ENCODE measurements around the gene CNTN1. TPM values are rescaled to one million over a fixed set of nuclear protein-coding genes. Genes with fewer than 3 reads are reported as not detected.

The CNTN1 gene
- total and polyA plus RNA-seq, 2 of the 4 experiments (the other 2 are of a cell fraction) = 0.10 to 0.18 TPM

GRCh38 chr12:40898505-40898904, 206.3 kb downstream of the CNTN1 start:
- no peak overlapping the region for H3K9ac ChIP-seq (ENCODE audit: low read depth, low read length)
- H4K8ac ChIP-seq (ENCODE audit: low read depth in 2 of 2, low read length in 2 of 2) = no peak overlapping the region
- no peaks in the 10 kb centered on the region for H4K20me1 ChIP-seq (ENCODE audit: insufficient read depth, low read length)
- in situ Hi-C loops (cut with MboI; ENCODE audit: low sequenced_read_pairs) (no loop called here), intact Hi-C loops (cut with micrococcal nuclease) (no loop called here), dilution Hi-C loops (cut with HindIII; ENCODE audit: low sequenced_read_pairs, unreplicated experiment) (no loop called here)
- ATAC-seq (ENCODE audit: low read depth) (no peak), DNase-seq (no peak)
- WGBS, 2 experiments (ENCODE audit: extremely low coverage in 2 of 2, insufficient read length in 1 of 2) = no CpG with 5 or more reads among the region's 3 CpGs
- no peak overlapping the region for H3K56ac ChIP-seq (ENCODE audit: extremely low read depth, insufficient read depth, low read length)
- no peak overlapping the region for H3K23ac ChIP-seq (ENCODE audit: low read depth, low read length)
- H3K4me3 ChIP-seq (ENCODE audit: insufficient read depth, low read depth, low read length) = no peak overlapping the region
- H4K91ac ChIP-seq (ENCODE audit: insufficient read depth, low read depth, low read length) = no peak overlapping the region
- no peak overlapping the region for H2BK15ac ChIP-seq (ENCODE audit: low read depth, low read length)
- no peaks in the 10 kb centered on the region for H3K36me3 ChIP-seq (ENCODE audit: control insufficient read depth, insufficient read depth, low read length)
- no peak overlapping the region for H2BK20ac ChIP-seq (ENCODE audit: low read depth, low read length)
- H2AFZ ChIP-seq (replicated peaks; ENCODE audit: low read length, poor library complexity) = no peak overlapping the region
- H3K9me1 ChIP-seq (ENCODE audit: insufficient read depth, low read length) = no peaks in the 10 kb centered on the region
- H3K14ac ChIP-seq (replicated peaks; ENCODE audit: low read depth, low read length) = no peak overlapping the region
- ChIA-PET POLR2A (ENCODE audit: unreplicated experiment) (no interaction called here), CTCF (no interaction called here)
- no peak overlapping the region for H3K27ac ChIP-seq (ENCODE audit: insufficient read depth, low read length)
- BruUV-seq (replicated peaks) = no TSS peak
- no peak overlapping the region for H2BK5ac ChIP-seq (ENCODE audit: low read depth, low read length, poor library complexity, severe bottlenecking)
- H3K4me2 ChIP-seq (ENCODE audit: low read depth, low read length) = no peak overlapping the region
- no peak overlapping the region for H2AK5ac ChIP-seq (ENCODE audit: low read depth, low read length)
- H2BK120ac ChIP-seq (ENCODE audit: low read depth, low read length) = no peak overlapping the region
- no peak overlapping the region for H2AK9ac ChIP-seq (replicated peaks; ENCODE audit: low read depth, low read length, poor library complexity)
- H3K18ac ChIP-seq (ENCODE audit: low read depth, low read length) = no peak overlapping the region
- H3K27me3 ChIP-seq (ENCODE audit: control insufficient read depth, insufficient read depth, low read length) = no peaks in the 10 kb centered on the region
- no peaks in the 10 kb centered on the region for H3K79me1 ChIP-seq (ENCODE audit: low read depth in 1 of 2, low read length in 2 of 2)
- no peak overlapping the region for H3K4ac ChIP-seq (ENCODE audit: low read depth, low read length)
- TF ChIP-seq, protein P1, sequence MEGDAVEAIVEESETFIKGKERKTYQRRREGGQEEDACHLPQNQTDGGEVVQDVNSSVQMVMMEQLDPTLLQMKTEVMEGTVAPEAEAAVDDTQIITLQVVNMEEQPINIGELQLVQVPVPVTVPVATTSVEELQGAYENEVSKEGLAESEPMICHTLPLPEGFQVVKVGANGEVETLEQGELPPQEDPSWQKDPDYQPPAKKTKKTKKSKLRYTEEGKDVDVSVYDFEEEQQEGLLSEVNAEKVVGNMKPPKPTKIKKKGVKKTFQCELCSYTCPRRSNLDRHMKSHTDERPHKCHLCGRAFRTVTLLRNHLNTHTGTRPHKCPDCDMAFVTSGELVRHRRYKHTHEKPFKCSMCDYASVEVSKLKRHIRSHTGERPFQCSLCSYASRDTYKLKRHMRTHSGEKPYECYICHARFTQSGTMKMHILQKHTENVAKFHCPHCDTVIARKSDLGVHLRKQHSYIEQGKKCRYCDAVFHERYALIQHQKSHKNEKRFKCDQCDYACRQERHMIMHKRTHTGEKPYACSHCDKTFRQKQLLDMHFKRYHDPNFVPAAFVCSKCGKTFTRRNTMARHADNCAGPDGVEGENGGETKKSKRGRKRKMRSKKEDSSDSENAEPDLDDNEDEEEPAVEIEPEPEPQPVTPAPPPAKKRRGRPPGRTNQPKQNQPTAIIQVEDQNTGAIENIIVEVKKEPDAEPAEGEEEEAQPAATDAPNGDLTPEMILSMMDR (conservative IDR thresholded peaks at IDR 0.05; ENCODE audit: low read depth, low read length) = no peak
- no peak for TF ChIP-seq RFX5 (IDR thresholded peaks at IDR 0.05; ENCODE audit: low read depth, low read length)
- no peak for TF ChIP-seq SMC3 (IDR thresholded peaks at IDR 0.05; ENCODE audit: low read depth, low read length)
- TF ChIP-seq POLR2A (IDR thresholded peaks at IDR 0.05; ENCODE audit: low read depth, low read length) = no peak
- TF ChIP-seq RCOR1 (IDR thresholded peaks at IDR 0.05; ENCODE audit: insufficient replicate concordance, low read length) = no peak
- no peak for TF ChIP-seq RAD21 (IDR thresholded peaks at IDR 0.05; ENCODE audit: low read length)
- TF ChIP-seq CHD1 (IDR thresholded peaks at IDR 0.05; ENCODE audit: low read depth, low read length) = no peak
- no peak for TF ChIP-seq NFE2L2 (IDR thresholded peaks at IDR 0.05; ENCODE audit: low read depth, low read length)
- TF ChIP-seq, protein P2, sequence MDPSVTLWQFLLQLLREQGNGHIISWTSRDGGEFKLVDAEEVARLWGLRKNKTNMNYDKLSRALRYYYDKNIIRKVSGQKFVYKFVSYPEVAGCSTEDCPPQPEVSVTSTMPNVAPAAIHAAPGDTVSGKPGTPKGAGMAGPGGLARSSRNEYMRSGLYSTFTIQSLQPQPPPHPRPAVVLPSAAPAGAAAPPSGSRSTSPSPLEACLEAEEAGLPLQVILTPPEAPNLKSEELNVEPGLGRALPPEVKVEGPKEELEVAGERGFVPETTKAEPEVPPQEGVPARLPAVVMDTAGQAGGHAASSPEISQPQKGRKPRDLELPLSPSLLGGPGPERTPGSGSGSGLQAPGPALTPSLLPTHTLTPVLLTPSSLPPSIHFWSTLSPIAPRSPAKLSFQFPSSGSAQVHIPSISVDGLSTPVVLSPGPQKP (IDR thresholded peaks at IDR 0.05; ENCODE audit: borderline replicate concordance, low read depth, low read length) = no peak
- no peak for TF ChIP-seq MAFK (IDR thresholded peaks at IDR 0.05; ENCODE audit: low read depth, low read length)
- no peak for TF ChIP-seq MXI1 (IDR thresholded peaks at IDR 0.05; ENCODE audit: borderline replicate concordance, low read depth, low read length)
- TF ChIP-seq MAZ (IDR thresholded peaks at IDR 0.05; ENCODE audit: borderline replicate concordance, low read depth, low read length) = no peak
- TF ChIP-seq, protein P3, sequence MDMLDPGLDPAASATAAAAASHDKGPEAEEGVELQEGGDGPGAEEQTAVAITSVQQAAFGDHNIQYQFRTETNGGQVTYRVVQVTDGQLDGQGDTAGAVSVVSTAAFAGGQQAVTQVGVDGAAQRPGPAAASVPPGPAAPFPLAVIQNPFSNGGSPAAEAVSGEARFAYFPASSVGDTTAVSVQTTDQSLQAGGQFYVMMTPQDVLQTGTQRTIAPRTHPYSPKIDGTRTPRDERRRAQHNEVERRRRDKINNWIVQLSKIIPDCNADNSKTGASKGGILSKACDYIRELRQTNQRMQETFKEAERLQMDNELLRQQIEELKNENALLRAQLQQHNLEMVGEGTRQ (IDR thresholded peaks at IDR 0.05; ENCODE audit: low read depth, low read length) = no peak
- TF ChIP-seq BHLHE40 (IDR thresholded peaks at IDR 0.05; ENCODE audit: low read depth, low read length) = no peak
- no peak for TF ChIP-seq CEBPB (IDR thresholded peaks at IDR 0.05; ENCODE audit: low read depth, low read length)
- no peak for TF ChIP-seq FOS (IDR thresholded peaks at IDR 0.05; ENCODE audit: low read depth, low read length)
- no peaks in the 10 kb centered on the region for H3K4me1 ChIP-seq (ENCODE audit: control insufficient read depth, insufficient read depth, low read length)
- no peaks in the 10 kb centered on the region for H3K9me3 ChIP-seq (ENCODE audit: control insufficient read depth, insufficient read depth, low read length)
- no peak overlapping the region for H4K5ac ChIP-seq (ENCODE audit: low read depth, low read length)

Data from IMR-90 (cell line).